ENCODE data around the gene KRT36. TPM values are rescaled to one million over a fixed set of nuclear protein-coding genes. Genes with fewer than 3 reads are reported as not detected.

KRT36 gene
- total and polyA plus RNA-seq, 10 of the 15 experiments (the other 5 are each of a cell fraction or from before 2014, with no cell fraction given): not detected

GRCh38 chr17:41486316-41486715, 3.4 kb downstream of the KRT36 start:
- no peak for FAIRE-seq
- DNase-seq (ENCODE audit: low read depth, low spot score): no peak
- no peaks in the 10 kb centered on the region for H3K79me2 ChIP-seq (ENCODE audit: control insufficient read depth, insufficient read depth, low read length)
- no peak overlapping the region for H3K4me3 ChIP-seq
- no peaks in the 10 kb centered on the region for H3K4me1 ChIP-seq (ENCODE audit: control insufficient read depth, insufficient read depth, low read length)
- H3K9me3 ChIP-seq (replicated peaks; ENCODE audit: control insufficient read depth, insufficient read depth, low read length): no peaks in the 10 kb centered on the region
- ChIA-PET SMC1A (ENCODE audit: uncharacterized antibody, unreplicated experiment) (interaction anchor here (0.9 kb wide), 1 partner anchor 181 kb away, joined by 3 read pairs; no protein-coding TSS in a partner anchor), POLR2A (no interaction called here), RAD21 (ENCODE audit: unreplicated experiment) (no interaction called here), CTCF (interaction anchor here (1.5 to 2.3 kb wide), 3 partner anchors 11 to 176 kb away, joined by 3 to 8 read pairs (median 7); no protein-coding TSS in a partner anchor)
- WGBS (ENCODE audit: insufficient coverage, insufficient replicate concordance, low lambda C conversion rate, missing lambda C conversion rate): 56% methylated on average over 13 of the region's 13 CpGs
- no peaks in the 10 kb centered on the region for H4K20me1 ChIP-seq (ENCODE audit: control insufficient read depth, insufficient read depth)
- no peak for ATAC-seq
- H3K27me3 ChIP-seq (replicated peaks in 1 of 2; ENCODE audit: control insufficient read depth in 2 of 2, insufficient read depth in 2 of 2, low read length in 1 of 2): peaks cover 0 to 3% of the 10 kb centered on the region in 2 experiments; a peak in 2 of 4 replicates
- in situ Hi-C loops (cut with MboI) (no loop called here), intact Hi-C loops (cut with micrococcal nuclease; ENCODE audit: unreplicated experiment) (no loop called here)
- no peaks in the 10 kb centered on the region for H3K36me3 ChIP-seq (ENCODE audit: control insufficient read depth in 2 of 2, insufficient read depth in 2 of 2, low read length in 1 of 2)
- BruUV-seq (replicated peaks): no TSS peak
- no peak overlapping the region for H3K9ac ChIP-seq (ENCODE audit: control insufficient read depth, insufficient read depth, low read length)
- no peak overlapping the region for H3K4me2 ChIP-seq (ENCODE audit: control insufficient read depth, insufficient read depth)
- H3K27ac ChIP-seq (ENCODE audit: control insufficient read depth, insufficient read depth): no peak overlapping the region
- H2AFZ ChIP-seq (ENCODE audit: control insufficient read depth, low read depth, low read length): no peak overlapping the region
- TF ChIP-seq RCOR1 (conservative IDR thresholded peaks at IDR 0.05; ENCODE audit: low read depth, low read length) (no peak), ZNF274 (IDR thresholded peaks at IDR 0.05; ENCODE audit: insufficient read depth, insufficient read length) (no peak), IRF4 (IDR thresholded peaks at IDR 0.05; ENCODE audit: low read depth, low read length) (no peak), MYC (IDR thresholded peaks at IDR 0.05; ENCODE audit: insufficient read depth, insufficient read length, insufficient replicate concordance, low read length, severe bottlenecking) (no peak), CEBPB (IDR thresholded peaks at IDR 0.05; ENCODE audit: borderline replicate concordance in 1 of 2, low read depth in 2 of 2, low read length in 2 of 2) (no peak), CHD1 (IDR thresholded peaks at IDR 0.05; ENCODE audit: low read depth, low read length) (no peak), PAX8 (IDR thresholded peaks at IDR 0.05) (no peak), STAT1 (conservative IDR thresholded peaks at IDR 0.05) (no peak), NR2F1 (conservative IDR thresholded peaks at IDR 0.05) (no peak), CUX1 (IDR thresholded peaks at IDR 0.05; ENCODE audit: insufficient replicate concordance, low read depth, low read length) (no peak), EED (IDR thresholded peaks at IDR 0.05; ENCODE audit: low read depth) (no peak), IKZF1 (conservative IDR thresholded peaks at IDR 0.05) (no peak), SMC3 (IDR thresholded peaks at IDR 0.05; ENCODE audit: borderline replicate concordance, low read length) (no peak), MTA3 (IDR thresholded peaks at IDR 0.05; ENCODE audit: borderline replicate concordance, low read length) (no peak), BCL11A (IDR thresholded peaks at IDR 0.05; ENCODE audit: low read depth, low read length) (no peak), NKRF (conservative IDR thresholded peaks at IDR 0.05) (no peak), MEF2A (IDR thresholded peaks at IDR 0.05; ENCODE audit: insufficient read depth, low read depth, low read length) (no peak), RELB (IDR thresholded peaks at IDR 0.05; ENCODE audit: low read depth) (no peak)
